SK-N-SH (cell line): ENCODE measurements around the gene CENPO. TPM values are rescaled to one million over a fixed set of nuclear protein-coding genes. Genes with fewer than 3 reads are reported as not detected.

Experiments
- CTCF ChIA-PET: fragments of 300-600, 350-600 bp; formaldehyde crosslinking; extraction: SDS; loops from one replicate; lab custom pipeline; 2021; lab: Yijun Ruan, JAX
- POLR2A ChIA-PET: fragments of 350-600 bp; sonication (Branson Sonifier 250); formaldehyde crosslinking; extraction: SDS; loops from one replicate; lab custom pipeline; 2020; ENCODE audit warnings: antibody characterized with exemption, inconsistent platforms; lab: Yijun Ruan, JAX
- DNase-seq: peaks from one replicate; pipeline ENCODE4 v3.0.0; 2012
- H2AFZ ChIP-seq: fragments of 200-600 bp; sonication (generic); 2 replicates; pipeline ENCODE4 v1.8.1; 2016; ENCODE audit warnings: antibody characterized with exemption, mild to moderate bottlenecking, low read depth
- H3F3A ChIP-seq: fragments of 200-600 bp; sonication (generic); replicated peaks from 2 replicates; pipeline ENCODE3; 2016; ENCODE audit warnings: antibody characterized with exemption, mild to moderate bottlenecking; ENCODE audit not compliant: insufficient read depth
- H3K27ac ChIP-seq, 2 experiments: fragments of 200-500 bp in 1 of 2; fragments of 200-600 bp in 1 of 2; sonication (Bioruptor generic) in 1 of 2; sonication (generic), shearing (Covaris generic) in 1 of 2; 2 replicates each; pipeline versions ENCODE4 v1.5.1 to v1.6.1; 2014 to 2016; ENCODE audit warnings: low read depth in 2 of 2, inconsistent platforms in 1 of 2, low read length in 1 of 2, mild to moderate bottlenecking in 1 of 2, mixed read lengths in 1 of 2
- H3K27me3 ChIP-seq: fragments of 200-600 bp; sonication (generic), shearing (Covaris generic); 2 replicates; pipeline ENCODE4 v1.6.1; 2016; ENCODE audit warnings: mixed run types; ENCODE audit not compliant: insufficient read depth
- H3K36me3 ChIP-seq, 2 experiments: fragments of 200-500 bp in 1 of 2; fragments of 200-600 bp in 1 of 2; sonication (Bioruptor generic) in 1 of 2; sonication (generic) in 1 of 2; replicated peaks in 1 of 2; 2 replicates each; pipeline versions ENCODE3 to v1.5.1; 2014 to 2016; ENCODE audit warnings: low read length in 1 of 2, mild to moderate bottlenecking in 1 of 2; ENCODE audit not compliant: insufficient read depth in 2 of 2, control insufficient read depth in 1 of 2
- H3K4me1 ChIP-seq, 2 experiments: fragments of 200-500 bp in 1 of 2; fragments of 200-600 bp in 1 of 2; sonication (Bioruptor generic) in 1 of 2; sonication (generic), shearing (Covaris generic) in 1 of 2; 2 replicates each; pipeline versions ENCODE4 v1.5.1 to v1.6.1; 2014 to 2016; ENCODE audit warnings: low read depth in 1 of 2, low read length in 1 of 2, mixed run types in 1 of 2; ENCODE audit not compliant: insufficient read depth in 2 of 2, control insufficient read depth in 1 of 2
- H3K4me2 ChIP-seq: fragments of 200-600 bp; sonication (generic), shearing (Covaris generic); 2 replicates; pipeline ENCODE4 v1.6.1; 2017; ENCODE audit warnings: mixed run types
- H3K4me3 ChIP-seq, 2 experiments: fragments of 200-500 bp in 1 of 2; fragments of 200-600 bp in 1 of 2; sonication (Bioruptor generic) in 1 of 2; sonication (generic), shearing (Covaris generic) in 1 of 2; 2 replicates each; pipeline versions ENCODE4 v1.5.1 to v1.8.1; 2014 to 2016; ENCODE audit warnings: low read depth in 2 of 2, inconsistent platforms in 1 of 2, low read length in 1 of 2, mild to moderate bottlenecking in 1 of 2, mixed read lengths in 1 of 2, moderate library complexity in 1 of 2
- H3K79me2 ChIP-seq: fragments of 200-600 bp; sonication (generic); 2 replicates; pipeline ENCODE4 v1.8.1; 2017; ENCODE audit warnings: mild to moderate bottlenecking; ENCODE audit not compliant: insufficient read depth
- H3K9ac ChIP-seq: fragments of 200-600 bp; sonication (generic); 2 replicates; pipeline ENCODE4 v1.6.1; 2017; ENCODE audit warnings: mixed run types
- H3K9me2 ChIP-seq: fragments of 200-600 bp; sonication (generic); 2 replicates; pipeline ENCODE4 v1.6.1; 2017; ENCODE audit warnings: mixed run types
- H3K9me3 ChIP-seq: fragments of 200-600 bp; sonication (generic); 2 replicates; pipeline ENCODE4 v1.6.1; 2017; ENCODE audit warnings: mixed run types, mild to moderate bottlenecking, moderate library complexity
- H4K20me1 ChIP-seq: fragments of 200-600 bp; sonication (generic); 2 replicates; pipeline ENCODE4 v1.6.1; 2017; ENCODE audit warnings: mild to moderate bottlenecking, mixed run types; ENCODE audit not compliant: insufficient read depth
- CHD2 ChIP-seq: fragments of 150-350 bp; IDR thresholded peaks from 2 replicates; pipeline ENCODE4 v1.6.1; 2018; ENCODE audit warnings: low read length; ENCODE audit not compliant: partially characterized antibody
- ELF1 ChIP-seq: IDR thresholded peaks from 2 replicates; pipeline ENCODE4 v1.4.0; 2012
- EP300 ChIP-seq, 2 experiments: IDR thresholded peaks; 2 replicates each; pipeline versions ENCODE4 v1.4.0 to v1.6.1; 2012; ENCODE audit warnings: borderline replicate concordance in 1 of 2, low read depth in 1 of 2, low read length in 1 of 2
- EZH2phosphoT487 ChIP-seq: fragments of 200-600 bp; sonication (generic); IDR thresholded peaks from 2 replicates; pipeline ENCODE4 v1.6.1; 2017; ENCODE audit warnings: low read depth, mixed run types, mild to moderate bottlenecking, antibody characterized with exemption, moderate library complexity, borderline replicate concordance
- FOSL2 ChIP-seq: IDR thresholded peaks from 2 replicates; pipeline ENCODE4 v1.4.0; 2012; ENCODE audit warnings: low read depth, mild to moderate bottlenecking, moderate library complexity, borderline replicate concordance
- FOXM1 ChIP-seq: IDR thresholded peaks from 2 replicates; pipeline ENCODE4 v1.4.0; 2012; ENCODE audit warnings: low read depth, mild to moderate bottlenecking
- GABPA ChIP-seq: IDR thresholded peaks from 2 replicates; pipeline ENCODE4 v1.4.0; 2012; ENCODE audit warnings: low read depth, mild to moderate bottlenecking
- GATA2 ChIP-seq: sonication (generic); formaldehyde crosslinking; IDR thresholded peaks from 2 replicates; pipeline ENCODE4 v1.5.0; 2020; ENCODE audit warnings: mild to moderate bottlenecking, missing genetic modification reagents
- JUND ChIP-seq: IDR thresholded peaks from 2 replicates; pipeline ENCODE4 v1.4.0; 2012
- MXI1 ChIP-seq: IDR thresholded peaks from 2 replicates; pipeline ENCODE4 v1.6.1; 2012; ENCODE audit warnings: mild to moderate bottlenecking, low read depth, low read length, improper control_type of control experiment
- NFIC ChIP-seq: IDR thresholded peaks from 2 replicates; pipeline ENCODE4 v1.4.0; 2012; ENCODE audit warnings: borderline replicate concordance
- NRF1 ChIP-seq: IDR thresholded peaks from 2 replicates; pipeline ENCODE4 v1.6.1; 2012; ENCODE audit warnings: low read depth, mild to moderate bottlenecking, low read length
- POLR2AphosphoS5 ChIP-seq: IDR thresholded peaks from 2 replicates; pipeline ENCODE4 v1.6.1; 2012; ENCODE audit warnings: low read depth, low read length
- SMC3 ChIP-seq: IDR thresholded peaks from 2 replicates; pipeline ENCODE4 v1.6.1; 2012; ENCODE audit warnings: low read depth, low read length, improper control_type of control experiment
- TAF1 ChIP-seq: IDR thresholded peaks from 2 replicates; pipeline ENCODE4 v1.6.1; 2012; ENCODE audit warnings: low read depth, mild to moderate bottlenecking, low read length, moderate library complexity, borderline replicate concordance
- WGBS: methylation state at CpG from one replicate; pipeline ENCODE4 v1.1.6; 2017; ENCODE audit warnings: low lambda C conversion rate; 5-methylcytosine and 5-hydroxymethylcytosine counted together
- polyA plus RNA-seq, 3 experiments: library from polyadenylated mRNA; depleted of rRNA; stranded (reverse); fragments of >200 nt; gene quantifications; 2 replicates each; pipeline ENCODE4 v1.2.3, GENCODE V29; 2012
- TF ChIP-seq, protein P1 (sequence below): fragments of 150-350 bp; IDR thresholded peaks from 2 replicates; pipeline ENCODE4 v1.6.1; 2016; ENCODE audit warnings: mild to moderate bottlenecking, low read depth, low read length
- TF ChIP-seq, protein P2 (sequence below): IDR thresholded peaks from 2 replicates; pipeline ENCODE4; 2012
- TF ChIP-seq, protein P3 (sequence below): IDR thresholded peaks from 2 replicates; pipeline ENCODE4 v1.4.0; 2012; ENCODE audit warnings: low read depth, borderline replicate concordance
- TF ChIP-seq, protein P4 (sequence below): fragments of 150-350 bp; IDR thresholded peaks from 2 replicates; pipeline ENCODE4 v1.6.1; 2017; ENCODE audit warnings: antibody characterized with exemption, low read length, low read depth, borderline replicate concordance
- TF ChIP-seq, protein P5 (sequence below): fragments of 200-600 bp; sonication (generic); IDR thresholded peaks from 2 replicates; pipeline ENCODE4 v1.6.1; 2017; ENCODE audit warnings: antibody characterized with exemption, mild to moderate bottlenecking, moderate library complexity
- TF ChIP-seq, protein P6 (sequence below): IDR thresholded peaks from 2 replicates; pipeline ENCODE4 v1.4.0; 2012; ENCODE audit warnings: low read depth

Gene CENPO, protein sequence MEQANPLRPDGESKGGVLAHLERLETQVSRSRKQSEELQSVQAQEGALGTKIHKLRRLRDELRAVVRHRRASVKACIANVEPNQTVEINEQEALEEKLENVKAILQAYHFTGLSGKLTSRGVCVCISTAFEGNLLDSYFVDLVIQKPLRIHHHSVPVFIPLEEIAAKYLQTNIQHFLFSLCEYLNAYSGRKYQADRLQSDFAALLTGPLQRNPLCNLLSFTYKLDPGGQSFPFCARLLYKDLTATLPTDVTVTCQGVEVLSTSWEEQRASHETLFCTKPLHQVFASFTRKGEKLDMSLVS
- polyA plus RNA-seq (2012; rRNA removed), result 18.3 and 22.5 TPM in 2 replicates
- 10.7 and 15.0 TPM in 2 replicates for polyA plus RNA-seq (2012; cell fraction: cytosol; rRNA removed)
- 30.2 and 35.8 TPM in 2 replicates for polyA plus RNA-seq (2012; cell fraction: nucleus; rRNA removed)

DNA sequence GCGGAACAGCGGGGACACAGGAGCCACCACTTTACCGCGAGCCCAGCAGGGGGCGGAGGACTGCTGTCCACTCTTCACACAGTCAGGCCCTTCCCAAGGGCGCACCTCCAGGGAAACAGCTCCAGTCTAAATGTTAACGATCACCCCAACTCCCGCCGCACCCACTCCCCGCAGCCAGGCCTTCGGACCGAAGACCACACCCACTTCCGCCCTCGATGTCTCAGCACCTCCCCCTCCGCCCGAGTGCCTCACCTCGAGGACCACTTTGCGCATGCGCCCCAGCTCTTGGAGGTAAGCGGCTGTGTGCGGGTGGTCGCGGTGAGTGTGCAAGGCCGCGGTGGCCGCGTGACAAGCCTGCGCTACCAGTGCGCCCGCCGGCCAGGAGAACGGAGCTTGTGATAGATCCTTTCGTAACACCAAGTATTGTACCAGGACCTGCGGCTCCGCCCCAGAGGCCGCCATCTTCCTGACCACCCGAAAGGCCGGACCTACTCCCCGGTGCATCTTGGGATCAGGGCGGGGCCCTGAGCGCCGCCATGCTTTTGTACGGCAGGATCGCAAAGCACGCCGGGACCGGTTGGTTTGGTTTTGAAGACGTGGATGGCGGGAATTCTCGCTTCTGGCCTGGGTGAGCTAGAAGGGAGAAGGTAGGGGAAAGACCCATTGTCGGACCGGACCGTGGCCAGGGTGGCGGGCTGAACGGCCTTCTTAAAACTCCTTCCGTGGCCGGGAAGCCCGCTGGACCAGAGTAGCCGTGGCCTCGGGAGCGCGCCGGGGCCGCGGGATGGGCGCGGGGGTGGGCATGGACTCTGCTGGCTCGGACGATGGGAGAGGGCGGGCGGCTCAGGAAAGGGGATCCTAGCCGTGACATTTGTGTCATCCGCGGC, at the start of gene CENPO, which contains the start of gene PTRHD1:
Gene CENPO (plus strand): TSS at position 552 of the 887 bp plus-strand sequence. CDS start 495 bp downstream, outside the sequence.
Gene PTRHD1 (minus strand): TSS at position 518 of the 887 bp plus-strand sequence. CDS start 14 bp downstream, at position 504.
- peaks cover 18 to 19% of the 10 kb centered on the region in 2 experiments; a peak in 3 of 4 replicates for H3K4me1 ChIP-seq
- no peaks in the 10 kb centered on the region for H4K20me1 ChIP-seq
- peaks cover 48% of the 10 kb centered on the region for H3K79me2 ChIP-seq
- POLR2A ChIA-PET, result interaction anchor here (0.7 to 1.6 kb wide), 20 partner anchors 10 to 968 kb away, joined by 3 to 9 read pairs (median 3); partner anchors contain the start of genes ATAD2B, NCOA1 and TP53I3
- peak within 1 kb of the TSS; percentile 86 for H2AFZ ChIP-seq
- H3F3A ChIP-seq, result peaks cover 4% of the 10 kb centered on the region
- no peaks in the 10 kb centered on the region for H3K9me3 ChIP-seq
- 1% methylated on average over 70 of the region's 74 CpGs for WGBS
- peaks cover 8 to 12% of the 10 kb centered on the region in 2 experiments for H3K36me3 ChIP-seq
- peak; percentile 99 for DNase-seq
- peak within 1 kb of the TSS; percentile 98 for H3K9ac ChIP-seq
- CTCF ChIA-PET, result interaction anchor here (0.6 to 4.4 kb wide), 23 partner anchors 14 to 709 kb away, joined by 3 to 31 read pairs (median 4); partner anchors contain the start of gene TP53I3
- peak within 1 kb of the TSS; percentile 80 for H3K4me2 ChIP-seq
- H3K4me3 ChIP-seq, result peak within 1 kb of the TSS; percentile 89 to 93
- H3K9me2 ChIP-seq, result no peaks in the 10 kb centered on the region
- H3K27ac ChIP-seq, result peak within 1 kb of the TSS; percentile 94 to 100
- no peaks in the 10 kb centered on the region for H3K27me3 ChIP-seq
- TF ChIP-seq MXI1 (peak; percentile 87), FOSL2 (no peak; the same call in 1 of the 2 replicates), GATA2 (CRISPR knock-in tag) (no peak), TAF1 (peak; percentile 95), EP300 (IDR thresholded peaks at IDR 0.05; ENCODE audit: borderline replicate concordance in 1 of 2, low read depth in 1 of 2, low read length in 1 of 2) (no peak; a peak in 2 of 4 replicates), GABPA (peak; percentile 54), EZH2phosphoT487 (no peak), JUND (no peak), NRF1 (peak; percentile 93), NFIC (no peak), CHD2 (peak; percentile 9), ELF1 (peak; percentile 45; the same call in 1 of the 2 replicates), POLR2AphosphoS5 (peak; percentile 76), SMC3 (peak; percentile 52; the same call in 1 of the 2 replicates), FOXM1 (no peak)
- TF ChIP-seq, protein P1, sequence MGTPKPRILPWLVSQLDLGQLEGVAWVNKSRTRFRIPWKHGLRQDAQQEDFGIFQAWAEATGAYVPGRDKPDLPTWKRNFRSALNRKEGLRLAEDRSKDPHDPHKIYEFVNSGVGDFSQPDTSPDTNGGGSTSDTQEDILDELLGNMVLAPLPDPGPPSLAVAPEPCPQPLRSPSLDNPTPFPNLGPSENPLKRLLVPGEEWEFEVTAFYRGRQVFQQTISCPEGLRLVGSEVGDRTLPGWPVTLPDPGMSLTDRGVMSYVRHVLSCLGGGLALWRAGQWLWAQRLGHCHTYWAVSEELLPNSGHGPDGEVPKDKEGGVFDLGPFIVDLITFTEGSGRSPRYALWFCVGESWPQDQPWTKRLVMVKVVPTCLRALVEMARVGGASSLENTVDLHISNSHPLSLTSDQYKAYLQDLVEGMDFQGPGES, result no peak
- TF ChIP-seq, protein P2, sequence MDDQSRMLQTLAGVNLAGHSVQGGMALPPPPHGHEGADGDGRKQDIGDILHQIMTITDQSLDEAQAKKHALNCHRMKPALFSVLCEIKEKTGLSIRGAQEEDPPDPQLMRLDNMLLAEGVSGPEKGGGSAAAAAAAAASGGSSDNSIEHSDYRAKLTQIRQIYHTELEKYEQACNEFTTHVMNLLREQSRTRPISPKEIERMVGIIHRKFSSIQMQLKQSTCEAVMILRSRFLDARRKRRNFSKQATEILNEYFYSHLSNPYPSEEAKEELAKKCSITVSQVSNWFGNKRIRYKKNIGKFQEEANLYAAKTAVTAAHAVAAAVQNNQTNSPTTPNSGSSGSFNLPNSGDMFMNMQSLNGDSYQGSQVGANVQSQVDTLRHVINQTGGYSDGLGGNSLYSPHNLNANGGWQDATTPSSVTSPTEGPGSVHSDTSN, result peak; percentile 4; the same call in 1 of the 2 replicates
- TF ChIP-seq, protein P3, sequence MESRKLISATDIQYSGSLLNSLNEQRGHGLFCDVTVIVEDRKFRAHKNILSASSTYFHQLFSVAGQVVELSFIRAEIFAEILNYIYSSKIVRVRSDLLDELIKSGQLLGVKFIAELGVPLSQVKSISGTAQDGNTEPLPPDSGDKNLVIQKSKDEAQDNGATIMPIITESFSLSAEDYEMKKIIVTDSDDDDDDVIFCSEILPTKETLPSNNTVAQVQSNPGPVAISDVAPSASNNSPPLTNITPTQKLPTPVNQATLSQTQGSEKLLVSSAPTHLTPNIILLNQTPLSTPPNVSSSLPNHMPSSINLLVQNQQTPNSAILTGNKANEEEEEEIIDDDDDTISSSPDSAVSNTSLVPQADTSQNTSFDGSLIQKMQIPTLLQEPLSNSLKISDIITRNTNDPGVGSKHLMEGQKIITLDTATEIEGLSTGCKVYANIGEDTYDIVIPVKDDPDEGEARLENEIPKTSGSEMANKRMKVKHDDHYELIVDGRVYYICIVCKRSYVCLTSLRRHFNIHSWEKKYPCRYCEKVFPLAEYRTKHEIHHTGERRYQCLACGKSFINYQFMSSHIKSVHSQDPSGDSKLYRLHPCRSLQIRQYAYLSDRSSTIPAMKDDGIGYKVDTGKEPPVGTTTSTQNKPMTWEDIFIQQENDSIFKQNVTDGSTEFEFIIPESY, result no peak
- TF ChIP-seq, protein P4, sequence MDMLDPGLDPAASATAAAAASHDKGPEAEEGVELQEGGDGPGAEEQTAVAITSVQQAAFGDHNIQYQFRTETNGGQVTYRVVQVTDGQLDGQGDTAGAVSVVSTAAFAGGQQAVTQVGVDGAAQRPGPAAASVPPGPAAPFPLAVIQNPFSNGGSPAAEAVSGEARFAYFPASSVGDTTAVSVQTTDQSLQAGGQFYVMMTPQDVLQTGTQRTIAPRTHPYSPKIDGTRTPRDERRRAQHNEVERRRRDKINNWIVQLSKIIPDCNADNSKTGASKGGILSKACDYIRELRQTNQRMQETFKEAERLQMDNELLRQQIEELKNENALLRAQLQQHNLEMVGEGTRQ, result no peak
- TF ChIP-seq, protein P5, sequence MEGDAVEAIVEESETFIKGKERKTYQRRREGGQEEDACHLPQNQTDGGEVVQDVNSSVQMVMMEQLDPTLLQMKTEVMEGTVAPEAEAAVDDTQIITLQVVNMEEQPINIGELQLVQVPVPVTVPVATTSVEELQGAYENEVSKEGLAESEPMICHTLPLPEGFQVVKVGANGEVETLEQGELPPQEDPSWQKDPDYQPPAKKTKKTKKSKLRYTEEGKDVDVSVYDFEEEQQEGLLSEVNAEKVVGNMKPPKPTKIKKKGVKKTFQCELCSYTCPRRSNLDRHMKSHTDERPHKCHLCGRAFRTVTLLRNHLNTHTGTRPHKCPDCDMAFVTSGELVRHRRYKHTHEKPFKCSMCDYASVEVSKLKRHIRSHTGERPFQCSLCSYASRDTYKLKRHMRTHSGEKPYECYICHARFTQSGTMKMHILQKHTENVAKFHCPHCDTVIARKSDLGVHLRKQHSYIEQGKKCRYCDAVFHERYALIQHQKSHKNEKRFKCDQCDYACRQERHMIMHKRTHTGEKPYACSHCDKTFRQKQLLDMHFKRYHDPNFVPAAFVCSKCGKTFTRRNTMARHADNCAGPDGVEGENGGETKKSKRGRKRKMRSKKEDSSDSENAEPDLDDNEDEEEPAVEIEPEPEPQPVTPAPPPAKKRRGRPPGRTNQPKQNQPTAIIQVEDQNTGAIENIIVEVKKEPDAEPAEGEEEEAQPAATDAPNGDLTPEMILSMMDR, result peak; percentile 70
- TF ChIP-seq, protein P6, sequence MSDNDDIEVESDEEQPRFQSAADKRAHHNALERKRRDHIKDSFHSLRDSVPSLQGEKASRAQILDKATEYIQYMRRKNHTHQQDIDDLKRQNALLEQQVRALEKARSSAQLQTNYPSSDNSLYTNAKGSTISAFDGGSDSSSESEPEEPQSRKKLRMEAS, result peak; percentile 65
